Activated B cell treated with CpG ODN at 0.5 μM for 24 hours (primary cell): Measurements from ENCODE around the gene PPP2R5A. TPM values are rescaled to one million over a fixed set of nuclear protein-coding genes. Genes with fewer than 3 reads are reported as not detected.
"Not testable (repeated sequence)": the region's sequence is repeated elsewhere in the genome, so short reads cannot be mapped to it uniquely, and the experiment has no call there.

Experiments
- ATAC-seq: fragments of 200-7000 bp; cut with Tn5 transposase; one replicate; pipeline ENCODE4 v1.10.0; 2021; ENCODE audit warnings: low read depth, mild to moderate bottlenecking, moderate library complexity
- CTCF ChIA-PET: fragments of 350-600 bp; sonication (Branson Sonifier 250); formaldehyde crosslinking; loops from one replicate; lab custom pipeline; 2021; ENCODE audit warnings: antibody characterized with exemption; lab: Charles Lee
- POLR2A ChIA-PET: fragments of 350-600 bp; sonication (Branson Sonifier 250); formaldehyde crosslinking; loops from one replicate; lab custom pipeline; 2021; ENCODE audit warnings: antibody characterized with exemption; lab: Charles Lee
- DNase-seq: peaks from one replicate; pipeline ENCODE4 v3.0.0; 2022
- H3K27ac Mint-ChIP-seq: one replicate; pipeline ENCODE4 v1.8.0; 2020; ENCODE audit warnings: mixed read lengths
- H3K27me3 Mint-ChIP-seq: one replicate; pipeline ENCODE4 v1.8.0; 2021; ENCODE audit warnings: mixed read lengths
- H3K36me3 Mint-ChIP-seq: one replicate; pipeline ENCODE4 v1.8.0; 2021; ENCODE audit warnings: low read depth, mixed read lengths
- H3K4me1 Mint-ChIP-seq: one replicate; pipeline ENCODE4 v1.8.0; 2021; ENCODE audit warnings: mixed read lengths
- H3K4me3 Mint-ChIP-seq: one replicate; pipeline ENCODE4 v1.8.0; 2020; ENCODE audit warnings: mild to moderate bottlenecking, mixed read lengths
- H3K9me3 Mint-ChIP-seq: one replicate; pipeline ENCODE4 v1.8.0; 2020; ENCODE audit warnings: mixed read lengths
- CTCF ChIP-seq: fragments of 200-600 bp; IDR thresholded peaks from one replicate; pipeline ENCODE4 v1.8.0; 2022; ENCODE audit warnings: antibody characterized with exemption, mild to moderate bottlenecking
- intact Hi-C: fragments of 100-400 bp; cut with micrococcal nuclease; formaldehyde crosslinking; loops from one replicate; pipeline ENCODE4 v1.15.1; 2024
- total RNA-seq: library from RNA; stranded (reverse); gene quantifications from 2 replicates; pipeline ENCODE4 v1.2.3, GENCODE V29; 2022

Gene PPP2R5A
- total RNA-seq, 1 donor from 2014 or later = 31.6 TPM

GRCh38 chr1:212381397-212382035 is 96.3 kb downstream of the PPP2R5A start:
- POLR2A ChIA-PET = no interaction called here
- peaks cover 90% of the 10 kb centered on the region for H3K36me3 Mint-ChIP-seq

GRCh38 chr1:212386029-212386428 is 100.8 kb downstream of the PPP2R5A start:
- TF ChIP-seq CTCF = no peak
- POLR2A ChIA-PET = no interaction called here
- H3K4me1 Mint-ChIP-seq = no peaks in the 10 kb centered on the region
- DNase-seq = no peak
- no peaks in the 10 kb centered on the region for H3K27me3 Mint-ChIP-seq
- peaks cover 92% of the 10 kb centered on the region for H3K36me3 Mint-ChIP-seq
- no peak overlapping the region for H3K27ac Mint-ChIP-seq
- peaks cover 5% of the 10 kb centered on the region for H3K9me3 Mint-ChIP-seq
- intact Hi-C loops = no loop called here
- H3K4me3 Mint-ChIP-seq = no peak overlapping the region
- ATAC-seq = no peak
- CTCF ChIA-PET = no interaction called here

More at GRCh38 chr1:212381397-212382035, 96.3 kb downstream of the PPP2R5A start:
- Mint-ChIP-seq H3K4me3 (no peak overlapping the region), H3K27ac (no peak overlapping the region), H3K4me1 (no peaks in the 10 kb centered on the region), H3K27me3 (no peaks in the 10 kb centered on the region), H3K9me3 (no peaks in the 10 kb centered on the region)
- ATAC-seq (no peak), DNase-seq (no peak)
- intact Hi-C loops = no loop called here
- TF ChIP-seq CTCF = no peak
- CTCF ChIA-PET = interaction anchor here (0.7 to 1.2 kb wide), 2 partner anchors 75 to 421 kb away, joined by 3 to 4 read pairs; no protein-coding TSS in a partner anchor

- H3K4me3 Mint-ChIP-seq = no peak overlapping the region
- H3K27me3 Mint-ChIP-seq = no peaks in the 10 kb centered on the region
- CTCF ChIA-PET = no interaction called here
- POLR2A ChIA-PET = no interaction called here
- H3K9me3 Mint-ChIP-seq = peaks cover 5% of the 10 kb centered on the region
- peaks cover 2% of the 10 kb centered on the region for H3K4me1 Mint-ChIP-seq
- no peak for DNase-seq
- ATAC-seq = no peak
- H3K27ac Mint-ChIP-seq = no peak overlapping the region
- TF ChIP-seq CTCF = no peak
- H3K36me3 Mint-ChIP-seq = peaks cover 84% of the 10 kb centered on the region
- intact Hi-C loops = no loop called here
These were observed 103.9 kb downstream of the PPP2R5A start for GRCh38 chr1:212388985-212389716.

- H3K9me3 Mint-ChIP-seq, H3K4me1 Mint-ChIP-seq, ATAC-seq, H3K27ac Mint-ChIP-seq, DNase-seq, H3K27me3 Mint-ChIP-seq, CTCF ChIA-PET, POLR2A ChIA-PET, intact Hi-C loops, H3K4me3 Mint-ChIP-seq: not testable (repeated sequence)
- H3K36me3 Mint-ChIP-seq = peaks cover 54% of the 10 kb centered on the region
These were observed 110.6 kb downstream of the PPP2R5A start for GRCh38 chr1:212395678-212396437.

- Mint-ChIP-seq H3K4me3 (no peak overlapping the region), H3K27ac (no peak overlapping the region), H3K4me1 (peaks cover 11% of the 10 kb centered on the region), H3K27me3 (no peaks in the 10 kb centered on the region), H3K9me3 (peaks cover 5% of the 10 kb centered on the region), H3K36me3 (peaks cover 46% of the 10 kb centered on the region)
- intact Hi-C loops = no loop called here
- TF ChIP-seq CTCF = no peak
- ATAC-seq = no peak
- CTCF ChIA-PET = interaction anchor here (1.1 kb wide), 1 partner anchor 33 kb away, joined by 4 read pairs; no protein-coding TSS in a partner anchor
- POLR2A ChIA-PET = no interaction called here
- no peak for DNase-seq
These were observed 111.4 kb downstream of the PPP2R5A start for GRCh38 chr1:212396638-212397037.
